KMS-11 (cell line): ENCODE data around the gene FTMT.
"Not testable (repeated sequence)": the region's sequence is repeated elsewhere in the genome, so short reads cannot be mapped to it uniquely, and the experiment has no call there.

Experiments
- H2AFZ ChIP-seq: fragments of 200-600 bp; sonication (generic); 2 replicates; pipeline ENCODE4 v1.6.1; 2016; ENCODE audit warnings: antibody characterized with exemption, mixed run types, low read depth
- H3K27ac ChIP-seq: fragments of 200-600 bp; sonication (generic); 2 replicates; pipeline ENCODE4 v1.6.1; 2016; ENCODE audit warnings: mild to moderate bottlenecking, mixed run types
- H3K27me3 ChIP-seq: fragments of 200-600 bp; sonication (generic); 2 replicates; pipeline ENCODE4 v1.6.1; 2017; ENCODE audit warnings: mild to moderate bottlenecking, low read depth, mixed run types, moderate library complexity; ENCODE audit not compliant: insufficient read depth
- H3K36me3 ChIP-seq: fragments of 200-600 bp; sonication (generic); 2 replicates; pipeline ENCODE4 v1.6.1; 2017; ENCODE audit warnings: mild to moderate bottlenecking, mixed run types; ENCODE audit not compliant: insufficient read depth
- H3K4me1 ChIP-seq: fragments of 200-600 bp; sonication (generic); 2 replicates; pipeline ENCODE4 v1.6.1; 2016; ENCODE audit warnings: mild to moderate bottlenecking, low read depth, mixed run types; ENCODE audit not compliant: poor library complexity, severe bottlenecking
- H3K4me2 ChIP-seq: fragments of 200-600 bp; sonication (generic); 2 replicates; pipeline ENCODE4 v1.7.0; 2016; ENCODE audit warnings: mild to moderate bottlenecking, mixed run types
- H3K4me3 ChIP-seq: fragments of 200-600 bp; sonication (generic); IDR thresholded peaks from 2 replicates; pipeline ENCODE4 v1.6.1; 2017; ENCODE audit warnings: low read depth, low read length, mixed read lengths; ENCODE audit not compliant: insufficient read depth
- H3K79me2 ChIP-seq: fragments of 200-600 bp; sonication (generic); 2 replicates; pipeline ENCODE4 v1.6.1; 2016; ENCODE audit warnings: low read depth, mixed run types; ENCODE audit not compliant: insufficient read depth
- H3K9ac ChIP-seq: fragments of 200-600 bp; sonication (generic); 2 replicates; pipeline ENCODE4 v1.6.1; 2016; ENCODE audit warnings: mild to moderate bottlenecking, mixed run types
- H4K20me1 ChIP-seq: fragments of 200-600 bp; sonication (generic); 2 replicates; pipeline ENCODE4 v1.6.1; 2016; ENCODE audit warnings: mild to moderate bottlenecking, mixed run types; ENCODE audit not compliant: insufficient read depth
- TF ChIP-seq, protein P1 (sequence below): fragments of 200-600 bp; sonication (generic); conservative IDR thresholded peaks from 2 replicates; pipeline ENCODE4 v1.6.1; 2017; ENCODE audit warnings: low read depth, mild to moderate bottlenecking, antibody characterized with exemption, low read length, moderate library complexity, mixed read lengths

The FTMT gene

GRCh38 chr5:121851643-121852574 lies at the start of gene FTMT:
TSS of gene FTMT (plus strand) at chr5:121851882. CDS start at chr5:121851964, 82 bp downstream.
- Histone ChIP-seq H3K4me3 (no peak within 1 kb of the TSS), H3K4me2 (no peak within 1 kb of the TSS), H4K20me1 (no peaks in the 10 kb centered on the region), H3K27ac (no peak within 1 kb of the TSS), H3K27me3 (no peaks in the 10 kb centered on the region), H3K9ac (no peak within 1 kb of the TSS), H3K79me2 (no peaks in the 10 kb centered on the region), H3K36me3 (no peaks in the 10 kb centered on the region), H3K4me1 (no peaks in the 10 kb centered on the region), H2AFZ (no peak within 1 kb of the TSS)
- TF ChIP-seq, protein P1, sequence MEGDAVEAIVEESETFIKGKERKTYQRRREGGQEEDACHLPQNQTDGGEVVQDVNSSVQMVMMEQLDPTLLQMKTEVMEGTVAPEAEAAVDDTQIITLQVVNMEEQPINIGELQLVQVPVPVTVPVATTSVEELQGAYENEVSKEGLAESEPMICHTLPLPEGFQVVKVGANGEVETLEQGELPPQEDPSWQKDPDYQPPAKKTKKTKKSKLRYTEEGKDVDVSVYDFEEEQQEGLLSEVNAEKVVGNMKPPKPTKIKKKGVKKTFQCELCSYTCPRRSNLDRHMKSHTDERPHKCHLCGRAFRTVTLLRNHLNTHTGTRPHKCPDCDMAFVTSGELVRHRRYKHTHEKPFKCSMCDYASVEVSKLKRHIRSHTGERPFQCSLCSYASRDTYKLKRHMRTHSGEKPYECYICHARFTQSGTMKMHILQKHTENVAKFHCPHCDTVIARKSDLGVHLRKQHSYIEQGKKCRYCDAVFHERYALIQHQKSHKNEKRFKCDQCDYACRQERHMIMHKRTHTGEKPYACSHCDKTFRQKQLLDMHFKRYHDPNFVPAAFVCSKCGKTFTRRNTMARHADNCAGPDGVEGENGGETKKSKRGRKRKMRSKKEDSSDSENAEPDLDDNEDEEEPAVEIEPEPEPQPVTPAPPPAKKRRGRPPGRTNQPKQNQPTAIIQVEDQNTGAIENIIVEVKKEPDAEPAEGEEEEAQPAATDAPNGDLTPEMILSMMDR = no peak

GRCh38 chr5:121805251-121805650 lies 46.4 kb upstream of the FTMT start:
- not testable (repeated sequence) for H3K4me3 ChIP-seq, H3K4me1 ChIP-seq, H3K36me3 ChIP-seq, H3K9ac ChIP-seq, H3K27ac ChIP-seq, H3K27me3 ChIP-seq, H3K4me2 ChIP-seq, H4K20me1 ChIP-seq, H2AFZ ChIP-seq, H3K79me2 ChIP-seq

DNA sequence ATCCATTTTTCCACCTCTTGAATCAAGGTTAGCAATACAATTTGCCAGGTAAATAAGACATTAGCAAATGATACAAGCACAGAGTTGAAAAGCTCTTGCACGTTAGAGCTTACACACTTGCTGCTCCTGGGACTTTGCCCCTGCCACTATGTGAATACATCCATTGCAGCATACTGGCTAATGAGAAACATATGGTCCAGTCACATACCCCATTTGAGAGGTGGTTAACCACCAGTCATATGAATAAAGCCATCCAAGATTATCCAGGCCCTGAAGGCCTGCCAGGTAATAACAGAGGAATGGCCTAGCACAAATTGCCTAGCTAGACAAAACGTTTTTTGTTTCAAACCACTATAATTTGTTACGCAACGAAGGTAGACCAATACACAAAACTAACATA lies 45.8 kb upstream of the FTMT start:
- TF ChIP-seq, protein P1 = no peak
- Histone ChIP-seq H3K4me1 (no peaks in the 10 kb centered on the region), H3K27ac (no peak overlapping the region), H3K9ac (no peak overlapping the region), H4K20me1 (no peaks in the 10 kb centered on the region), H3K36me3 (no peaks in the 10 kb centered on the region), H3K4me2 (no peak overlapping the region), H3K79me2 (no peaks in the 10 kb centered on the region), H3K27me3 (no peaks in the 10 kb centered on the region), H3K4me3 (no peak overlapping the region), H2AFZ (no peak overlapping the region)

DNA sequence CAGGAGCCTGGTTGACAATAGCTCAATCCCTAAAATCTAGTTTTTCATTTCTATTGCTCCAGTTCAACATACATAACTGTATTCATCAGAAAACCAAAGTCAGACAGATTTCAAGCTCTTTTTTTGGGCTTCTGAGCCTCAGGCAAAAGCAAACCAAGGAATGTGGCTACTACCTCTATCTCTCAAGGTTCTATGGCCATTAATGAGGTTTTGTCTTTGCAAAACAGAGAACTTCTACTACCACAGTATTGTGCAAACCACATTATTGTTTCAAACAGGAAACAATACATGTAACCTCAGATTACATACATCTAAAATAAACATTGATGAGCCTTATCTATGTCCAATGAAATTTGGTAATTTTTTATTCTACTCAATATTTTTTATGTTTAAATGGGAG lies 35.5 kb upstream of the FTMT start:
- no peak overlapping the region for H2AFZ ChIP-seq
- TF ChIP-seq, protein P1 = no peak
- no peak overlapping the region for H3K9ac ChIP-seq

DNA sequence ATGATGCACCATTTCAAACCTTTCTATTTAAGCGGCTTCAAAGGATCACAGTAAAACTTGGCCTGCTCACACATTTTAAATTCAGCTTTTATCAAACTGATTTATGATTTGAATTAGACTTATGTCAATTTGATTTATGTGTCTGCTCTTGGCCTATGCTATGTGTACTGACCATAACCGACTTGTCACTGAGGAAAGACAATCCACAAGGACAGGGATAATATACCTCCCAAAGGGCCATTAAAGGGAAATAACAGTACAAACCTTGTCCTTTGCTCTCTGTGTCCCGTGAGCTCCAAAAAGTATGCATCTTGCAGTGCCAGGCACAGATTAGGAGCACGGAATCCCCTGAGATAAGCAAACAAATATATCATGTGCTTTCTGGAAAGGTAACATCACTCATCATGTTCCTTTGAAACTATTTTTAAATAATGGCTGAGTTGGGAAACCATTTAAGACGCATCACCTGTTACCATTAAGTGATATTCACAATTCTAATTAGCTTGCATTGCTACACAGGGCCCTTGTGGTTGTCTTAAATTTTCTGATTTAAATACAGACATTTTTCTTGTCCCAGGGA lies 31.9 kb upstream of the FTMT start:
- TF ChIP-seq, protein P1 = no peak
- no peak overlapping the region for H3K27ac ChIP-seq
- peaks cover 8% of the 10 kb centered on the region for H3K4me1 ChIP-seq
- no peaks in the 10 kb centered on the region for H3K79me2 ChIP-seq
- H3K27me3 ChIP-seq = no peaks in the 10 kb centered on the region
- no peak overlapping the region for H3K9ac ChIP-seq
- no peaks in the 10 kb centered on the region for H3K36me3 ChIP-seq
- no peak overlapping the region for H3K4me2 ChIP-seq
- no peaks in the 10 kb centered on the region for H4K20me1 ChIP-seq
- H3K4me3 ChIP-seq = no peak overlapping the region
- no peak overlapping the region for H2AFZ ChIP-seq

More for the DNA sequence above, 35.5 kb upstream of the FTMT start:
- Histone ChIP-seq H4K20me1 (no peaks in the 10 kb centered on the region), H3K79me2 (no peaks in the 10 kb centered on the region), H3K27ac (no peak overlapping the region), H3K36me3 (no peaks in the 10 kb centered on the region), H3K4me2 (no peak overlapping the region), H3K4me3 (no peak overlapping the region), H3K4me1 (peaks cover 8% of the 10 kb centered on the region), H3K27me3 (no peaks in the 10 kb centered on the region)
